Spleen (tissue), 11 donors: ENCODE measurements around the gene FLT1. TPM values are rescaled to one million over a fixed set of nuclear protein-coding genes. Genes with fewer than 3 reads are reported as not detected.

Source experiments
- DNase-seq: peaks from one replicate; pipeline ENCODE4 v3.0.0-alpha.2; 2020
- H3K27ac ChIP-seq, 8 donors: fragments of 200-600 bp; sonication (generic) in 7 of 8; 1 replicate in 4 of 8; 2 replicates in 4 of 8; pipeline versions ENCODE4 v1.5.0 to v1.8.0; 2016 to 2021; ENCODE audit warnings: inconsistent platforms in 4 of 8, mild to moderate bottlenecking in 4 of 8, moderate library complexity in 1 of 8
- H3K27me3 ChIP-seq, 7 donors: fragments of 200-600 bp; sonication (generic) in 6 of 7; replicated peaks in 1 of 7; 1 replicate in 4 of 7; 2 replicates in 3 of 7; pipeline versions ENCODE4 v1.5.0 to v1.8.0; 2016 to 2021; ENCODE audit warnings: inconsistent platforms in 3 of 7, mild to moderate bottlenecking in 1 of 7
- H3K36me3 ChIP-seq, 6 donors: fragments of 200-600 bp; sonication (generic) in 5 of 6; 1 replicate in 4 of 6; 2 replicates in 2 of 6; pipeline versions ENCODE4 v1.5.0 to v1.8.0; 2016 to 2021; ENCODE audit warnings: inconsistent platforms in 2 of 6
- H3K4me1 ChIP-seq, 6 donors: fragments of 200-600 bp; sonication (generic) in 5 of 6; 1 replicate in 3 of 6; 2 replicates in 3 of 6; pipeline versions ENCODE4 v1.5.0 to v1.8.0; 2016 to 2021; ENCODE audit warnings: inconsistent platforms in 3 of 6
- H3K4me3 ChIP-seq, 8 donors: fragments of 200-600 bp; sonication (generic) in 7 of 8; 1 replicate in 4 of 8; 2 replicates in 4 of 8; pipeline versions ENCODE4 v1.5.0 to v1.8.0; 2016 to 2021; ENCODE audit warnings: inconsistent platforms in 4 of 8, mild to moderate bottlenecking in 4 of 8, moderate library complexity in 2 of 8
- H3K9me3 ChIP-seq, 8 donors: fragments of 200-600 bp; sonication (generic) in 7 of 8; 1 replicate in 4 of 8; 2 replicates in 4 of 8; pipeline versions ENCODE4 v1.5.0 to v1.8.0; 2016 to 2021; ENCODE audit warnings: inconsistent platforms in 4 of 8
- CTCF ChIP-seq, 11 experiments: fragments of 200-600 bp in 7 of 11; fragments of 450-650 bp in 4 of 11; sonication (generic) in 4 of 11; IDR thresholded peaks in 8 of 11; conservative IDR thresholded peaks in 3 of 11; 1 replicate in 7 of 11; 2 replicates in 4 of 11; pipeline versions ENCODE4 v1.4.0 to v1.8.0; 2016 to 2021; ENCODE audit warnings: antibody characterized with exemption in 11 of 11, inconsistent platforms in 4 of 11, mild to moderate bottlenecking in 1 of 11
- POLR2A ChIP-seq, 3 donors: fragments of 450-650 bp; IDR thresholded peaks; one replicate each; pipeline ENCODE4 v1.5.1; 2017; ENCODE audit warnings: antibody characterized with exemption in 3 of 3, mild to moderate bottlenecking in 1 of 3
- POLR2AphosphoS5 ChIP-seq, 3 donors: sonication (generic); formaldehyde crosslinking; IDR thresholded peaks; one replicate each; pipeline ENCODE4 v1.5.1; 2017; ENCODE audit warnings: antibody characterized with exemption in 3 of 3
- WGBS, 5 donors: extraction: QIAGEN DNeasy Blood & Tissue Kit in 3 of 5; methylation state at CpG; one replicate each; pipeline versions ENCODE4 v1.1.5 to v1.1.7; 2013 to 2018; 5-methylcytosine and 5-hydroxymethylcytosine counted together
- intact Hi-C: fragments of 100-400 bp; cut with DNase I; formaldehyde crosslinking; loops from one replicate; pipeline ENCODE4 v1.15.0; 2023; ENCODE audit warnings: low total_unique reads
- polyA plus RNA-seq, 3 donors: library from polyadenylated mRNA; stranded (reverse); fragments of 200-250 nt; gene quantifications; one replicate each; pipeline ENCODE4 v1.2.1, GENCODE V29; 2013
- total RNA-seq, 7 donors: library from RNA; depleted of rRNA in 3 of 7; stranded (reverse); fragments of >200 nt in 3 of 7; fragmentation: NEBNext Ultra II Directional in 4 of 7; extraction: Animal tissue kit (Norgen Biotek cat#: 25700) in 4 of 7; gene quantifications; one replicate each; pipeline versions ENCODE4 v1.1.0 to v1.2.1, GENCODE V29; 2016 to 2021
- donor health status: healthy with polysubstance abuse.
- donor health status: DM: no; HTN: no; CAD: no; lungs with moderate emphysema.
- donor health status: DM: no; HTN: no; CAD: no.
- donor health status: Bipolar disorder and iron deficiency.
- donor health status: healthy.
- donor health status: DM: no; HTN: no; CAD: no.
- donor health status: DM: yes; HTN: yes; CAD: no.

FLT1 gene
- total and polyA plus RNA-seq, 10 donors, result 1.2 to 70.6 (median 55.4) TPM

GRCh38 chr13:28426381-28426780, 68.5 kb downstream of the FLT1 start:
- Histone ChIP-seq H3K27ac (no peak overlapping the region), H3K36me3 (peaks cover 0 to 15% (median 3%) of the 10 kb centered on the region in 6 donors), H3K4me1 (peaks cover 18 to 55% (median 27%) of the 10 kb centered on the region in 6 donors), H3K27me3 (no peaks in the 10 kb centered on the region), H3K4me3 (no peak overlapping the region), H3K9me3 (no peaks in the 10 kb centered on the region)
- intact Hi-C loops, result no loop called here
- 88 to 95% (median 91%) methylated on average over 4 of the region's 4 CpGs for WGBS, 5 donors
- TF ChIP-seq POLR2A (IDR thresholded peaks at IDR 0.05), result no peak
- TF ChIP-seq CTCF (IDR thresholded peaks at IDR 0.05 in 8 of 11, conservative IDR thresholded peaks at IDR 0.05 in 3 of 11), result no peak
- TF ChIP-seq POLR2AphosphoS5 (IDR thresholded peaks at IDR 0.05), result no peak
- no peak for DNase-seq

GRCh38 chr13:28425793-28426192, 69.1 kb downstream of the FLT1 start:
- Histone ChIP-seq H3K27ac (no peak overlapping the region), H3K4me1 (peaks cover 18 to 58% (median 27%) of the 10 kb centered on the region in 6 donors), H3K4me3 (no peak overlapping the region), H3K36me3 (peaks cover 0 to 15% (median 3%) of the 10 kb centered on the region in 6 donors), H3K27me3 (no peaks in the 10 kb centered on the region), H3K9me3 (no peaks in the 10 kb centered on the region)
- intact Hi-C loops, result no loop called here
- TF ChIP-seq POLR2AphosphoS5 (IDR thresholded peaks at IDR 0.05) (no peak), CTCF (IDR thresholded peaks at IDR 0.05 in 8 of 11, conservative IDR thresholded peaks at IDR 0.05 in 3 of 11) (no peak), POLR2A (IDR thresholded peaks at IDR 0.05) (no peak)
- 48 to 68% (median 60%) methylated on average over 1 of the region's 1 CpG for WGBS, 5 donors
- DNase-seq, result no peak

- peaks cover 0 to 15% (median 3%) of the 10 kb centered on the region in 6 donors for H3K36me3 ChIP-seq
- no peak for DNase-seq
- no peak overlapping the region for H3K27ac ChIP-seq
- no peaks in the 10 kb centered on the region for H3K27me3 ChIP-seq
- H3K4me1 ChIP-seq, result peaks cover 18 to 48% (median 25%) of the 10 kb centered on the region in 6 donors
- H3K4me3 ChIP-seq, result no peak overlapping the region
- H3K9me3 ChIP-seq, result no peaks in the 10 kb centered on the region
- 89 to 97% (median 93%) methylated on average over 4 of the region's 4 CpGs for WGBS, 5 donors
- intact Hi-C loops, result no loop called here
- TF ChIP-seq POLR2A (IDR thresholded peaks at IDR 0.05) (no peak), POLR2AphosphoS5 (IDR thresholded peaks at IDR 0.05) (no peak), CTCF (IDR thresholded peaks at IDR 0.05 in 8 of 11, conservative IDR thresholded peaks at IDR 0.05 in 3 of 11) (no peak)
Measured at GRCh38 chr13:28424541-28424940, 70.4 kb downstream of the FLT1 start.

GRCh38 chr13:28423010-28423409, 71.9 kb downstream of the FLT1 start:
- 14 to 32% (median 17%) methylated on average over 5 of the region's 5 CpGs for WGBS, 5 donors

More at GRCh38 chr13:28423010-28423409, 71.9 kb downstream of the FLT1 start:
- intact Hi-C loops, result no loop called here
- TF ChIP-seq POLR2AphosphoS5 (IDR thresholded peaks at IDR 0.05) (peak in 2 of 3 donors; percentile 64 to 66), POLR2A (IDR thresholded peaks at IDR 0.05) (no peak)
- DNase-seq, result peak; percentile 91
- H3K36me3 ChIP-seq, result peaks cover 0 to 15% (median 3%) of the 10 kb centered on the region in 6 donors
- H3K27me3 ChIP-seq, result no peaks in the 10 kb centered on the region
- no peaks in the 10 kb centered on the region for H3K9me3 ChIP-seq
- peaks cover 18 to 36% (median 25%) of the 10 kb centered on the region in 6 donors for H3K4me1 ChIP-seq
- peak overlapping the region in 1 of 8 donors; percentile 46 for H3K4me3 ChIP-seq
- peak overlapping the region in 6 of 8 donors; percentile 0 to 78 (median 56) for H3K27ac ChIP-seq
